Uterus (tissue), 4 donors: ENCODE data around the gene BZW1. TPM values are rescaled to one million over a fixed set of nuclear protein-coding genes. Genes with fewer than 3 reads are reported as not detected.

Source experiments
- DNase-seq, 2 donors: peaks; one replicate each; pipeline ENCODE4 v3.0.0-alpha.2; 2019 to 2020
- H3K27ac ChIP-seq, 2 donors: fragments of 200-600 bp; sonication (generic); 1 replicate in 1 of 2; 2 replicates in 1 of 2; pipeline ENCODE4 v1.5.1; 2016 to 2018
- H3K27me3 ChIP-seq, 2 donors: fragments of 200-600 bp; sonication (generic); one replicate each; pipeline ENCODE4 v1.5.1; 2018 to 2019; ENCODE audit warnings: control low read depth in 1 of 2
- H3K36me3 ChIP-seq, 2 donors: fragments of 200-600 bp; sonication (generic); one replicate each; pipeline ENCODE4 v1.5.1; 2019; ENCODE audit warnings: control low read depth in 1 of 2
- H3K4me1 ChIP-seq, 2 donors: fragments of 200-600 bp; sonication (generic); one replicate each; pipeline ENCODE4 v1.5.1; 2018 to 2019; ENCODE audit warnings: control low read depth in 1 of 2
- H3K4me3 ChIP-seq, 2 donors: fragments of 200-600 bp; sonication (generic); 1 replicate in 1 of 2; 2 replicates in 1 of 2; pipeline ENCODE4 v1.5.1; 2018 to 2019; ENCODE audit warnings: mild to moderate bottlenecking in 1 of 2
- H3K9me3 ChIP-seq, 2 donors: fragments of 200-600 bp; sonication (generic); one replicate each; pipeline ENCODE4 v1.5.1; 2019; ENCODE audit warnings: control low read depth in 1 of 2
- POLR2A ChIP-seq, 2 donors: fragments of 450-650 bp; IDR thresholded peaks; one replicate each; pipeline ENCODE4 v1.6.1; 2016; ENCODE audit warnings: antibody characterized with exemption in 2 of 2, mild to moderate bottlenecking in 1 of 2, moderate library complexity in 1 of 2
- intact Hi-C: fragments of 100-400 bp; cut with DNase I; formaldehyde crosslinking; loops from one replicate; pipeline ENCODE4 v1.15.1; 2023; ENCODE audit warnings: low total_unique reads
- total RNA-seq, 4 donors: library from RNA; depleted of rRNA in 3 of 4; stranded (reverse); fragments of >200 nt in 3 of 4; gene quantifications; one replicate each; pipeline versions ENCODE4 v1.1.0 to v1.2.4, GENCODE V29; 2014 to 2023
- TF ChIP-seq, protein P1 (sequence below), 4 experiments: fragments of 200-600 bp in 2 of 4; fragments of 450-650 bp in 2 of 4; sonication (generic) in 2 of 4; IDR thresholded peaks; one replicate each; pipeline ENCODE4 v1.5.1; 2016 to 2019; ENCODE audit warnings: antibody characterized with exemption in 4 of 4, mild to moderate bottlenecking in 2 of 4, moderate library complexity in 1 of 4
- donor health status: DM: yes; HTN: yes; CAD: no.

Gene BZW1
- total RNA-seq, 4 donors from 2014 or later: 39.2 to 322 (median 129) TPM

DNA sequence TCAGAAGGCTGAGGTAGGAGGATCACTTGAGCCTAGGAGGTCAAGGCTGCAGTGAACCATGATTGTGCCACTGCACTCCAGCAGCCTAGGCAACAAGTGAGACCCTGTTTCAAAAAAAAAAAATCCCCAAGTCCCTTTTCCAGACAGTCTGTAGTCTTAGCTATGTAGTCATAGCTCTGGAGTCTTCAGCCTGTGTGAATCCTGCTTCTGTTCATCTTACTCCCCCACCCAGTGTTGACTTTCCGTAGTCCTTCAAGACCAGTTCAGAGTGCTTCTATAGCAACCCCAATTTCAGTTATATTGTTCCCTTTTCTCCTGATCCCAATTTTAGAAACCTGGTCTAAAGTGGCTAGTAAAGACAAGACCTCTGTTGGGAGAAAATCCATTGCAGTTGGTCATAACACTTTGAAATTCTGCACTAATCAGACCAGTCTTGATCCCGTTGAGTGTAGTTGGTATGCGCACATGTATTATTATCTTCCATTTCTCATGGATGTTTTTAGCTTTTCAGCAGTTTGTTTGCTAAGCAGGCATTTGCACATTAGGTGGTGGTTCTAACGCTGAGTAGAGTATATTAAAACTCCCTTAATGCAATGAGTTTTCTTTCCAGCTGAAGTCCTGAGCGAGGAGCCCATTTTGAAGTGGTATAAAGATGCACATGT is 9.0 kb downstream of the BZW1 start:
- Histone ChIP-seq H3K4me3 (no peak overlapping the region), H3K36me3 (no peaks in the 10 kb centered on the region), H3K4me1 (no peaks in the 10 kb centered on the region), H3K9me3 (no peaks in the 10 kb centered on the region), H3K27me3 (no peaks in the 10 kb centered on the region), H3K27ac (no peak overlapping the region)
- TF ChIP-seq, protein P1, sequence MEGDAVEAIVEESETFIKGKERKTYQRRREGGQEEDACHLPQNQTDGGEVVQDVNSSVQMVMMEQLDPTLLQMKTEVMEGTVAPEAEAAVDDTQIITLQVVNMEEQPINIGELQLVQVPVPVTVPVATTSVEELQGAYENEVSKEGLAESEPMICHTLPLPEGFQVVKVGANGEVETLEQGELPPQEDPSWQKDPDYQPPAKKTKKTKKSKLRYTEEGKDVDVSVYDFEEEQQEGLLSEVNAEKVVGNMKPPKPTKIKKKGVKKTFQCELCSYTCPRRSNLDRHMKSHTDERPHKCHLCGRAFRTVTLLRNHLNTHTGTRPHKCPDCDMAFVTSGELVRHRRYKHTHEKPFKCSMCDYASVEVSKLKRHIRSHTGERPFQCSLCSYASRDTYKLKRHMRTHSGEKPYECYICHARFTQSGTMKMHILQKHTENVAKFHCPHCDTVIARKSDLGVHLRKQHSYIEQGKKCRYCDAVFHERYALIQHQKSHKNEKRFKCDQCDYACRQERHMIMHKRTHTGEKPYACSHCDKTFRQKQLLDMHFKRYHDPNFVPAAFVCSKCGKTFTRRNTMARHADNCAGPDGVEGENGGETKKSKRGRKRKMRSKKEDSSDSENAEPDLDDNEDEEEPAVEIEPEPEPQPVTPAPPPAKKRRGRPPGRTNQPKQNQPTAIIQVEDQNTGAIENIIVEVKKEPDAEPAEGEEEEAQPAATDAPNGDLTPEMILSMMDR (IDR thresholded peaks at IDR 0.05): no peak
- TF ChIP-seq POLR2A (IDR thresholded peaks at IDR 0.05): no peak
- no peak for DNase-seq
- intact Hi-C loops: no loop called here

DNA sequence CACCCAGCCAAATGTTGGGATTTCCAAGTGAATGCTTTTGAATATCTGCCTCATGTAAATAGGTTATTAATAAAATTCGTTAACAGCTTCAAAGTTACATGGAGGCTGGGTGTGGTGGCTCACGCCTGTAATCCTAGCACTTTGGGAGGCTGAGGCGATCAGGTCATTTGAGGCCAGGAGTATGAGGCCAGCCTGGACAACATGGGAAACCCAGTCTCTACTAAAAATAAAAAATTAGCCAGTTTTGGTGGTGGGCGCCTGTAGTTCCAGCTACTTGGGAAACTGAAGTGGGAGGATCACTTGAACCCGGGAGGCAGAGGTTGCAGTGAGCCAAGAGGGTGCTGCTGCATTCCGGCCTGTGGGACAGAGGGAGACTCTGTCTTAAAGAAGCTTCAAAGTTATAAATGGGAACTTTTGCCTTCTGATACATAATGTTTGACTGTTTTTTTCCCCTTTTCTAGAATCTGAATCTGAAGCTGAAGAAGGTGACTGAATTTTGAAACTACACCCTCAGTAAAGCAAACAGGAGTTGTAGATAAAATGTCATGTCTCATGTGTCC is 10.1 kb downstream of the BZW1 start:
- TF ChIP-seq, protein P1 (IDR thresholded peaks at IDR 0.05): no peak
- no peak for TF ChIP-seq POLR2A (IDR thresholded peaks at IDR 0.05)
- no peaks in the 10 kb centered on the region for H3K9me3 ChIP-seq
- no peak for DNase-seq
- no peak overlapping the region for H3K27ac ChIP-seq
- H3K36me3 ChIP-seq: no peaks in the 10 kb centered on the region
- H3K27me3 ChIP-seq: no peaks in the 10 kb centered on the region
- no peak overlapping the region for H3K4me3 ChIP-seq
- intact Hi-C loops: no loop called here
- no peaks in the 10 kb centered on the region for H3K4me1 ChIP-seq

DNA sequence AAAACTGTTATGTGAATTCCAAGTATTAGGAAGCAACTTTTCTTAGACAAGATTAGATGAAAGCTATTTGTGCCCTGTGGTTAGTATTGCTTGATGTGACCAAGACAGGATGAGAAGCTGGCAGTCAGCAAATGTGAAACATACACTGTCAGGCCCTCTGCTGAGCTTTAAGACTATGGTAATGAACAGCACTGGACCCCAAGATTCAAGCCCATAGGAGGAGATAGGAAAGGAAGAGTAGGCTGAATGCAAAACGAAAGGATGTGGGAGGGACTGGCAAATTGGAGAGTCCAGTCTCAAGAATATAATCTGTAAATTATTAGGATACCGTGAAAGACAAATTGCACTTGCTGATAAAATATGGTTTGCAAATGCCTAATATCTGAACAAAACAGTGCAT is 16.4 kb downstream of the BZW1 start:
- H3K4me1 ChIP-seq: no peaks in the 10 kb centered on the region
- H3K9me3 ChIP-seq: no peaks in the 10 kb centered on the region
- H3K36me3 ChIP-seq: no peaks in the 10 kb centered on the region
- H3K27ac ChIP-seq: no peak overlapping the region
- TF ChIP-seq, protein P1 (IDR thresholded peaks at IDR 0.05): no peak
- TF ChIP-seq POLR2A (IDR thresholded peaks at IDR 0.05): no peak
- no peaks in the 10 kb centered on the region for H3K27me3 ChIP-seq
- H3K4me3 ChIP-seq: no peak overlapping the region
- intact Hi-C loops: no loop called here
- no peak for DNase-seq

DNA sequence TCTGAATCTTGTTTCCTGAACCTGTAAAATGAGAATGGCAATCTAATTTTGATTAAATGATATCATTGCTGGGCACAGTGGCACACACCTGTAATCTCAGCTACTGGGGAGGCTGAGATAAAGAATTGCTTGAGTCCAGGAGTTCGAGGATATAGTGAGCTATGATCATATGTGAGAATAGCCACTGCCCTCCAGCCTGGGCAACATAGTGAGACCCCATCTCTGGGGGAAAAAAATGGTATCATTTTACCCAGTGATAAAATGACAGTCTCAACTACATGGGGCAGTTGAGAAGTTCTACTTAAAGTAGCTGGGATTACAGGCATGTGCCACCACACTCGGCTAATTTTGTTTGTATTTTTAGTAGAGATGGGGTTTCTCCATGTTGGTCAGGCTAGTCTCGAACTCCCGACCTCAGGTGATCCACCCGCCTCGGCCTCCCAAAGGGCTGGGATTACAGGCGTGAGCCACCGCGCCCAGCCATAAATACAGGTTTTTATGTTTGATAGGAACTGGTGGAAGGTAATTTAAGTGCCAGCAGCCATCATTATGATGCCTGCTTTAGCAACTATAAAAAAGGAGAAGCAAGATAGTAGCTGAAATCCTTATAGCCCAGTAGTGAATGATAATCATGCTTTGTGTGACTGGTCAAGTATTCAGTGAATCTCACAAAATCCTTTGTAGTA is 17.0 kb downstream of the BZW1 start:
- Histone ChIP-seq H3K27me3 (no peaks in the 10 kb centered on the region), H3K27ac (no peak overlapping the region), H3K9me3 (no peaks in the 10 kb centered on the region), H3K4me3 (no peak overlapping the region), H3K4me1 (no peaks in the 10 kb centered on the region), H3K36me3 (no peaks in the 10 kb centered on the region)
- TF ChIP-seq, protein P1 (IDR thresholded peaks at IDR 0.05): no peak
- no peak for TF ChIP-seq POLR2A (IDR thresholded peaks at IDR 0.05)
- intact Hi-C loops: no loop called here
- no peak for DNase-seq

DNA sequence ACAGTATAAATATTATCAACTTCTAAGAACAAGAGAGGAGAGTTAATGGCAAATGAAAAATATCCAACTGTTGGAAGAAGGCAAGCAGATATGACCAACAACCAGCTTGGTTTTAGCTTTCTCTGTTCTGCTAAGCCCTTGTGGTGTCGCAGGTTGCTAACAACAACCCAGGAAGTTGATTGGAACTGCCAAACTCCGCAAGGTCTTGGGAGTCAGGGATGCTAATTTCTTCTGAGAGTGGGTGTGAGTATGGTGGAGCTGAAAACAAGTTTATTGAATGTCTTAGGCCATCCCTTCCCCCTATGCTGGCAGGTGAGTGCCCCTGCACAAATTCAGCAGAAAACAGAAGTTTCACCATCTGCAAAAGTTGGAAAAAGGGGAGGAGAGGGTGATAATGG is 17.5 kb downstream of the BZW1 start:
- no peak overlapping the region for H3K27ac ChIP-seq
- no peak for DNase-seq
- intact Hi-C loops: no loop called here

More for the DNA sequence above, 17.5 kb downstream of the BZW1 start:
- no peaks in the 10 kb centered on the region for H3K36me3 ChIP-seq
- H3K9me3 ChIP-seq: no peaks in the 10 kb centered on the region
- no peak for TF ChIP-seq POLR2A (IDR thresholded peaks at IDR 0.05)
- TF ChIP-seq, protein P1 (IDR thresholded peaks at IDR 0.05): no peak
- H3K4me1 ChIP-seq: no peaks in the 10 kb centered on the region
- H3K27me3 ChIP-seq: no peaks in the 10 kb centered on the region
- H3K4me3 ChIP-seq: no peak overlapping the region
